Karpas-422 (cell line): Measurements from ENCODE around the gene ZNF827. TPM values are rescaled to one million over a fixed set of nuclear protein-coding genes. Genes with fewer than 3 reads are reported as not detected.

Experiments used
- small RNA-seq: library from RNA; depleted of rRNA; stranded (forward); fragments of <200 nt; gene quantifications from one replicate; pipeline ENCODE3, GENCODE V24; 2014
- total RNA-seq: library from RNA; depleted of rRNA; stranded (reverse); fragments of >200 nt; shearing (Covaris generic); gene quantifications from 2 replicates; pipeline ENCODE4 v1.2.3, GENCODE V29; 2014; ENCODE audit warnings: low replicate concordance; rRNA removed

Gene ZNF827
- total RNA-seq, 1 experiment from 2014 or later = 70.4 TPM

Small RNA genes lying within 50 kb of the gene (small RNA-seq; reads per million reads assigned to genes)
- not detected for gene RF00019

Other genes with a start within 250 kb of the ZNF827 start
- gene LSM6, start 236.9 kb upstream of the ZNF827 start, total RNA-seq = 238 and 321 TPM in 2 replicates